Fibroblast of mammary gland (primary cell): ENCODE results near the gene LRP1B.

Experiments used
- DNase-seq: peaks from one replicate; pipeline ENCODE4 v3.0.0-alpha.2; 2010; ENCODE audit warnings: low read depth
- H3K4me3 ChIP-seq: 2 replicates; pipeline ENCODE4 v1.5.1; 2011; ENCODE audit warnings: low read depth, mild to moderate bottlenecking, low read length, moderate library complexity; ENCODE audit not compliant: control insufficient read depth
- CTCF ChIP-seq: conservative IDR thresholded peaks from 2 replicates; pipeline ENCODE4 v1.5.1; 2011; ENCODE audit warnings: low read depth, low read length, inconsistent platforms; ENCODE audit not compliant: control insufficient read depth, insufficient read depth

The LRP1B gene

GRCh38 chr2:140714586-140714985, 1416.2 kb downstream of the LRP1B start:
- peak; percentile 15 for DNase-seq
- TF ChIP-seq CTCF = no peak
- H3K4me3 ChIP-seq = no peak overlapping the region

GRCh38 chr2:140711867-140712266, 1418.9 kb downstream of the LRP1B start:
- no peak overlapping the region for H3K4me3 ChIP-seq
- TF ChIP-seq CTCF = no peak
- DNase-seq = no peak

- TF ChIP-seq CTCF = no peak
- DNase-seq = no peak
- no peak overlapping the region for H3K4me3 ChIP-seq
Measured at GRCh38 chr2:140701726-140702125, 1429.1 kb downstream of the LRP1B start.

GRCh38 chr2:140698636-140699035, 1432.2 kb downstream of the LRP1B start:
- no peak for DNase-seq
- H3K4me3 ChIP-seq = no peak overlapping the region
- TF ChIP-seq CTCF = no peak

GRCh38 chr2:140696449-140696848, 1434.4 kb downstream of the LRP1B start:
- no peak for TF ChIP-seq CTCF
- H3K4me3 ChIP-seq = no peak overlapping the region
- no peak for DNase-seq

- DNase-seq = peak; percentile 76
- no peak overlapping the region for H3K4me3 ChIP-seq
- TF ChIP-seq CTCF = peak; percentile 12
Measured at GRCh38 chr2:140695155-140695554, 1435.7 kb downstream of the LRP1B start.

GRCh38 chr2:140687825-140688224, 1443.0 kb downstream of the LRP1B start:
- TF ChIP-seq CTCF = no peak
- no peak for DNase-seq
- H3K4me3 ChIP-seq = no peak overlapping the region
